ENCODE results near the gene LRRK1.

Gene LRRK1

DNA sequence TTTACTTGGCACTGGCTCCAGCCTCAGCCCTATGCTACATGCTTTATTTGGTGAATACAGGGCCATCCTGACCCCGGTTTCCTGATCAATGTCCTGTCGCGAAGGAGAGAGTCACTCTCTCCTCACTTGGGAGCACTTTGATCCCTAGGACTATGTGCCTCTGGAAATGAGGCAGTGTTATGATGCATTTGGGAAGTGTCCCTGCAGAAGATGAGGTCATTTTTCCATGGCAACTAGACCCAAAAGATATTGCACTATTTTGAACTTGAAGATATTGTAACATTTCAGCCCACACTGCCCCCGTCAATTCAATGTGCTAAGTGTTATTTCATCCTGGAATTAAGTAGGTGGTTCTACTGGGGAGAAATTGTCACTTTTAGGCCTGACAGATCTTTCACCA is 68.0 kb downstream of the LRRK1 start:
- H3K9me3 Mint-ChIP-seq, result no peaks in the 10 kb centered on the region
- H3K36me3 Mint-ChIP-seq (ENCODE audit: low read depth), result no peaks in the 10 kb centered on the region
- no peak for DNase-seq
- H3K4me3 Mint-ChIP-seq, result no peak overlapping the region
- H3K4me1 Mint-ChIP-seq, result peaks cover 27% of the 10 kb centered on the region
- peaks cover 28% of the 10 kb centered on the region for H3K27me3 Mint-ChIP-seq (ENCODE audit: low read depth, poor library complexity)
- TF ChIP-seq, protein P1, sequence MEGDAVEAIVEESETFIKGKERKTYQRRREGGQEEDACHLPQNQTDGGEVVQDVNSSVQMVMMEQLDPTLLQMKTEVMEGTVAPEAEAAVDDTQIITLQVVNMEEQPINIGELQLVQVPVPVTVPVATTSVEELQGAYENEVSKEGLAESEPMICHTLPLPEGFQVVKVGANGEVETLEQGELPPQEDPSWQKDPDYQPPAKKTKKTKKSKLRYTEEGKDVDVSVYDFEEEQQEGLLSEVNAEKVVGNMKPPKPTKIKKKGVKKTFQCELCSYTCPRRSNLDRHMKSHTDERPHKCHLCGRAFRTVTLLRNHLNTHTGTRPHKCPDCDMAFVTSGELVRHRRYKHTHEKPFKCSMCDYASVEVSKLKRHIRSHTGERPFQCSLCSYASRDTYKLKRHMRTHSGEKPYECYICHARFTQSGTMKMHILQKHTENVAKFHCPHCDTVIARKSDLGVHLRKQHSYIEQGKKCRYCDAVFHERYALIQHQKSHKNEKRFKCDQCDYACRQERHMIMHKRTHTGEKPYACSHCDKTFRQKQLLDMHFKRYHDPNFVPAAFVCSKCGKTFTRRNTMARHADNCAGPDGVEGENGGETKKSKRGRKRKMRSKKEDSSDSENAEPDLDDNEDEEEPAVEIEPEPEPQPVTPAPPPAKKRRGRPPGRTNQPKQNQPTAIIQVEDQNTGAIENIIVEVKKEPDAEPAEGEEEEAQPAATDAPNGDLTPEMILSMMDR (IDR thresholded peaks at IDR 0.05), result no peak
- H3K27ac Mint-ChIP-seq, result no peak overlapping the region

DNA sequence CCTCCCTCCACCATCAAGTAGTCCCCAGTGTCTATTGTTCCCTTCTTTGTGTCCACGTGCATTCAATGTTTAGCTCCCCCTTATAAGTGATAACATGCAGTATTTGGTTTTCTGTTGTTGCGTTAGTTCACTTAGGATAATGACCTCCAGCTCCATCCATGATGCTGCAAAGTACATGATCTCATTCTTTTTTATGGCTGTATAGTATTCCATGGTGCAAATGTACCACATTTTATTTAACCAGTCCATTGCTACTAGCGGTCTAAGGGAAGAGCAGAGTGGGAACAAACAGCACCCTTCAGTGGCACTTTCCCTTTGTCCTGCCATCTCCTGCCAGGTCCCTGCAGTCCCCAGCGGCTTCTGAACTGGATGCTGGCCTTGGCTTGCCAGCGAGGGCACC is 69.1 kb downstream of the LRRK1 start:
- Mint-ChIP-seq H3K4me3 (no peak overlapping the region), H3K9me3 (no peaks in the 10 kb centered on the region), H3K27ac (no peak overlapping the region), H3K27me3 (ENCODE audit: low read depth, poor library complexity) (peaks cover 25% of the 10 kb centered on the region), H3K4me1 (peaks cover 27% of the 10 kb centered on the region), H3K36me3 (ENCODE audit: low read depth) (no peaks in the 10 kb centered on the region)
- TF ChIP-seq, protein P1 (IDR thresholded peaks at IDR 0.05), result no peak
- DNase-seq, result no peak

DNA sequence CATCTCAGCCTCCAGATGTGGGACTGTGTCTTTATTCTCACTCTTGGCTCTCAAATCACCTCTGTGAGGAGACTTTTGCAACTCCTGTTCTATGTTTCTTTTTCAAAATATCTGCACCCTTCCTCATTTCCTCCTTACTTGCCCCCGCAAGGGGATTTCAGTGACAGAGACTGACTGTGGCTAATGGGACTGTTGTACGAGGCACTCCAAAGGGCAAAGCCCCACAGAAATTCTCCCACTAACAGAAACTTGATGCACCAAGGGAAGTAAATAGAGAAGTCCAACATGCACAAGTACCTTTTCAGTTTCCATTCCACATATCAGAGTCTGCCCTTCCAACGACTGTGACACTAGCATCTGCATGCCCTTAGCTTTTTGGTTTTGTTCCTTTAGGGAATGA is 69.7 kb downstream of the LRRK1 start:
- Mint-ChIP-seq H3K27ac (no peak overlapping the region), H3K36me3 (ENCODE audit: low read depth) (no peaks in the 10 kb centered on the region), H3K4me3 (no peak overlapping the region), H3K4me1 (peaks cover 27% of the 10 kb centered on the region), H3K27me3 (ENCODE audit: low read depth, poor library complexity) (peaks cover 23% of the 10 kb centered on the region), H3K9me3 (no peaks in the 10 kb centered on the region)
- no peak for DNase-seq
- TF ChIP-seq, protein P1 (IDR thresholded peaks at IDR 0.05), result no peak

DNA sequence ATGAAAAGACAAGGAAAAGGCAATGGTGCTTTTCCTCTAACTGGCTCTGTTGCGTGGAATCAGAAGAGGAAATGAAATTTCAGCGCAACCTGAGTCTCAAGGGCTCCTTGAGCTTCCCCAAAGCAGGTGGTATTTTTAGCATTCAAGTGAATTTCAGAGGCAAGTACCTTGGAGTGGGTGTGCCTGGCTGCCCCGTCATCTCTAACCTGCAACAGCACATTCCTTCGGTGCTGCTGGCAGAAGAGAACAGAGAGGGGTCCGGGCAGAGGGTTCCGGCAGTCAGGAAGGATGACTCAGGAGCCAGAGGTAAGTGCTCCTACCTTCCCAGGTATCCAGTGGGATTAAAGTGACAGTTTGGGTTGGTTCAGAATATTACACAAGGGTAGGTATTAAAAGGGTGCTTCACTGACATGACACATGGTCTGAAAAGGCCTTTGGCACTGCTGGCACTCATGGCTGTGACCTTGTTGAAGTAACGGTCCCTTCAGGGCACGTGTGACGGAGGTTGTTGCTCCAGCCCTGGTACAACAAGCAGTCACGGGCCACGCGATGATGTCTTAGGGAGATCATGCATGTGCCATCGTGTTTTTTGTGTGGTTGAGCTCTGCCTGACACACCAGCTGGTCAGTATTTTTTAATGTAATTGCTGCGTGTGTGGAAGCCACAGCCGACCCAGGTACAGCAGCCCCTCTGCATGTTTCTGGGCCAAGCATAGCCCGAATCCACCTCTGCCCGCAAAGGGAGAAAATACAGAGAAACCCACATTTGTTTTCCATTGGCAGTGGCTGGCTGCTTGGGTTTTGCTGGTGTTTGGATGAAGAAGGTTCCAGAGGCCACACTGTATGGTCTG is 75.7 kb downstream of the LRRK1 start:
- no peaks in the 10 kb centered on the region for H3K36me3 Mint-ChIP-seq (ENCODE audit: low read depth)
- no peaks in the 10 kb centered on the region for H3K9me3 Mint-ChIP-seq

DNA sequence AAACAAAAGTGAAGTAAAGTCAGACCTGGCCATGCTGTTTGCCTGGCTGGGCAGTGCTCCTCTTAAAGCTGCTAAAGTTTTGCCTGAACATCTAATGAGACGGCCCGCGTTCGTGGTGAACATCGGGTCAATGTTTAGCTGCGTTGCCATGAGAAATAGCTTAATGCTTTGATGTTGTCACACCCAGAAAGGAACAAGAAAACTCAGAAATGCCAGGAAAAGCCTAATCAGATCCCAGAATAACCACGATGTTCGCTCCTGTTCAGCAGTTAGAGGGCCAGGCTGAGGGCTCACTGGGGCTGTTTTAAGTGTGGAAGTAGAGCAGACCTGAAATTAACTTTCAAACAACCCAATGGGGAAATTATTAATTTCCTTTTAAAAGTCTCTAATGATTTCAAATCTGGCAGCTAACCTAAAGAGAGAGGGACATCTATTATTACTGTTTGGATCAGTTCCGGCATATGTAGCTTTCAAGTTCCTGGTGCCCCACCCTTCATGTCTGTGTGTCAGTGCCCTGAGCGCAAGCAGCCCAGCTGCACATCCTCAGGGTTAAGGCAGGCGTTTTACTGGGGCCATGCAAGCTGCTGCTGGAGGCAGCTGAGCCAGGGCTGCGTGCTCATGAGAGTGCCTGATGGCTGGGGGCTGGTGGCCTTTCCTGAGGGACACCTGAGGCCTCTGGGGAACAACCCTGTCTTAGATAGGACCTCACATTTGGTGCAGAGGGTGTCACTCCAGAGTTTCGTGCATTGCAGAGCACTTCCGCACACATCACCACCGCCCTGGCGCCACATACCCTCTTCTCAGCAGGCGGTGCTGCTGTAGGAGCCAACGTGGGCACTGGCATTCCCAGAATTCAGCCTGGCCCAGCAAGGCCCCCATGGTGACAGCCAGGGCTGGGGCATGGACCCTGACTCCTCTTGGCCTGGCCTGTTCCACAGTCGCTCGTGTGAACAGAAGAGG is 76.6 kb downstream of the LRRK1 start:
- no peaks in the 10 kb centered on the region for H3K9me3 Mint-ChIP-seq
- H3K36me3 Mint-ChIP-seq (ENCODE audit: low read depth), result no peaks in the 10 kb centered on the region
- no peaks in the 10 kb centered on the region for H3K4me1 Mint-ChIP-seq
- peaks cover 32% of the 10 kb centered on the region for H3K27me3 Mint-ChIP-seq (ENCODE audit: low read depth, poor library complexity)
- no peak overlapping the region for H3K4me3 Mint-ChIP-seq
- no peak for DNase-seq
- TF ChIP-seq, protein P1 (IDR thresholded peaks at IDR 0.05), result no peak
- H3K27ac Mint-ChIP-seq, result no peak overlapping the region

More for the DNA sequence above, 75.7 kb downstream of the LRRK1 start:
- Mint-ChIP-seq H3K27me3 (ENCODE audit: low read depth, poor library complexity) (peaks cover 28% of the 10 kb centered on the region), H3K4me3 (no peak overlapping the region), H3K4me1 (no peaks in the 10 kb centered on the region), H3K27ac (no peak overlapping the region)
- DNase-seq, result no peak
- TF ChIP-seq, protein P1 (IDR thresholded peaks at IDR 0.05), result no peak

Measured in nephron progenitor cell (in vitro differentiated cells).